ENCODE measurements around the gene PTPRT.
"Not testable (repeated sequence)": the region's sequence is repeated elsewhere in the genome, so short reads cannot be mapped to it uniquely, and the experiment has no call there.

PTPRT gene

DNA sequence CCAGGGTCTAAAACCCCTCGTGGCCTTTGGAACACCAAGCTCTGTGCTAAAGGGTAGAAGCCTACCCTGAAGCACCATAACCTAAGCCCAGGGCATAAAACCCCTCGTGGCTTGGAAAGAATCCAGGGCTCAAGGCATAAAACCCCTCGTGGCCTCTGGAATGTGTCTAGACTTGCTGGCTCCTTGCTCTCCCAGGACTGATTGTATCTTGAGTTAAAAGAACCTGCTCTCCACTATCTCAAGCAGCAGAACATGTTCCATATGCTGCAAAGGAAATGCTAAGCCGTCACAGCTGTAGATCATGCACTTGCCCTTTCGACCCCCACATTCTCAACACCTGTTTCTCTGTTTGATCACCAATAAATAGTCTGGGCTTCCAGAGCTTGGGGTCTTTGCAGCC, 288.9 kb downstream of the PTPRT start:
- not testable (repeated sequence) for DNase-seq

DNA sequence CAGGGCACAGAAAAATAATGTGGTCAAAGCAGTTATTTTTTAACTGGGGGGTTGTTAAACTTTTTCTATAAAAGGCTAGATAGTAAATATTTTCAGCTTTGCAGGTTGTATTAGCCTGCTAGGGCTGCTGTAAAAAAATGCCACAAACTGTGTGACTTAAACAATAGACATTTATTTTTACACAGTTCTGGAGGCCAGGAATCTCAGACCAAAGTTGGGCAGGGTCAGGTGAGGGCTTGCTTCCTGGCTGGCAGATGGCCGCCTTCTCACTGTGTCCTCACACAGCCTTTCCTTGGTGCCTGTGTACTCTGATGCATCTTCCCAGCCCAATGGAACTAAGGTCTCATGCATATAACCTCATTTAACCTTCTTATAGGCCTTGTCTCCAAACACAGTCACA, 294.7 kb downstream of the PTPRT start:
- no peak for DNase-seq

DNA sequence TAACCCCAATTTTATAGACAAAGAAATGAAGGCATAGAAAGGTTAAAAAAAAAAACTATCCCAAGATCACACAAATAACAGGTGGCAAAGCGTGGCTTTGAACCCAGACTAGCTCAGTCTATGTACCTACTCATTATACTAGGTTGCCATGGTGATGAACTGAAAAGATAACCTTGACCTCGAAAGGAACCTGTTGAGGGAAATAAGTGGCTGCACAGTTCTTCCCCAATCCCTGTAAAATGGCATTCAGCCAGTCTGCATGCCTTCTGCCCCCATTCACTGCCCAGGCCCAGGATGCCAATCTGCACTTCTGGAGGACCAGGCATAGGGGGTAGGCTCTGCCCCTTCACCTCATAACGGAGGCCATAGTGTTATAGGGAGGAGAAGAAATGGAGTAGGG, 295.2 kb downstream of the PTPRT start:
- DNase-seq, result no peak

DNA sequence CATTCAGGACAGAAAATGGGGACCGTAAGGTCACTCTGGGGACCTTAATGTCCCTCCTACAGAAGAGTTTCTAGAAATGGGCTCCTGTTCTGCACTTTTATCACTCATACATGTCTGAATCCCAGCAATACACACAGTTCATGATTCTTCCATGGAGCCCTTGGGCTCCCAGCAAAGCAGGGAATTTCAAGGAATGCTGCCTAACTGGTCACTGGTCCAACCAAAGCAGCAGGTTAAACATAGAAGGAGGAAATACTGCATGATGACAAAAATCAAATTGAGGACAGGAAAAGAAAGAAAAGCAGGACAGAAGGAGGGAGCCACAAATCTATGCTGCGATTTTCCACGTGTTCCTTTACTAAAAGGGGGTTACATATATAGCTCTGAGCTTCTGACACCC, 300.2 kb downstream of the PTPRT start:
- DNase-seq, result no peak

DNA sequence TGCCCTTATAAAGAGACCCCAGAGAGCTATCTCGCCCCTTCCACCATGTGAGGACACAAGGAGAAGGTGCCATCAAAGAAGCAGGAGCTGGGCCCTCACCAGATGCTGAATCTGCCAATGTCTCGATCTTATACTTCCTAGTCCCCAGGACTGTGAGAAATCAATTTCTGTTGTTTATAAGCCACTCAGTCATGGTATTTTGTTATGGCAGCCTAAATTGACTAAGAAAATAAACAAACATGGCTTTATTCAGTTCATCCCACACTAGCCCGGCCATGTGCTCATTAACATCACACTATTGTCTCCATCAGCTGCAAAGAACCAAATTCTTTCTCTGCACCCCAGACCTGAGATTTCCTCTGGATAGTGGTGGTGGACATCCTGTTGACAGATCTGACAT, 302.4 kb downstream of the PTPRT start:
- no peak for DNase-seq

DNA sequence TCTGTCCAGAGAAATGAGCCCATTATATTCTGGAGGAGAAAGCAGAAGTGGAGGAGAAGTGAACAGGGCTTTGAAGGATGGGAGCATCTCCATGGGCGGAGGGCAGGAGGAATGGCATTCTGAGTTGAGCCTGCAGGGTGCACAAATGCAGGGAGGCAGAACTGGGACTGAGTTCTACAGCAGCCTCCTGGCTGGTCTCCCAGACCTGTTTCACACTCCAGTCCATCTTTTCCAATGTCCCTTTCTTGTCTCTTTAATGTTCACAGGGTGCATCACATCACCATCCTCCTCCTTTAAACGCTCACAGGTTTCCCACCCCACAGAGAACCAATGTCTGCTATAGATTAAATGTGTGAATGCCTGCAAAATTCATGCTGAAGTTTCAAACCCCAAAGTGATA, 302.9 kb downstream of the PTPRT start:
- DNase-seq, result no peak

DNA sequence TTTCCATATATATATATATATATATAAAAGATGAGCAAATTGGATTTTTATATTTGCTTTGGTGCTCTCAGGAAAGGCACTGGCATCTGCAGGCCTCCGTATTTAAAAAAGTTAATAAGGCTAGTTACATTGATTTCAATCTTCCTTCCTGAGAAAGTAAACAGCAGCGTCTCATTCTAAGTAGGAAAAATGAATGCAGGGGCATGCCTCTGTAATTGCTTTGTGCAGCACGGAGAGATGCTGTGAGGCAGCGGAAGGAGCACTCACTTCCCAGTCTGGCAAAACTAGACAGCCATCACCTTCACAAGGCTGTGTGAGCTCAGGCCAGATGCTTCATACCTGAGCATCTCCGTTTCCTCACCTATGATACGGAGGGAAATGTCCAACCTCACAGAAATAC, 303.7 kb downstream of the PTPRT start:
- DNase-seq, result no peak

DNA sequence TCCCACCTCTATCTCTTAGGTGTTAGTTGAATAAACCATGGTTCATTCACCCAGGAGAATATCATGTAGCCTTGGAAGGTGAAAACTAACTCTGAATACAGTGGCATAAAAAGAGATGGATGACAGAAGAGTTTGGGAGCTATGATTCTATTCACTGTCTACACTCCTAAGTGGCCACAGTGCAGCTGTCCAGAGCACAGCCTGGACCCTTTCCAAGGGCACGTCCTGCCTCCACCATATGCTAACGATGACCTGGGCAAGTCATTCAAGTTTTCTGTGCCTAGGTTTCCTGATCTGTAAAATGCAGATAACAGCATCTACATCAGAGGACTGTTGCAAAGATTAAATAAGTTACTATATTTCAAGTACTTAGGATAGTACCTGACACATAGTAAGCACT, 314.1 kb downstream of the PTPRT start:
- DNase-seq, result no peak

DNA sequence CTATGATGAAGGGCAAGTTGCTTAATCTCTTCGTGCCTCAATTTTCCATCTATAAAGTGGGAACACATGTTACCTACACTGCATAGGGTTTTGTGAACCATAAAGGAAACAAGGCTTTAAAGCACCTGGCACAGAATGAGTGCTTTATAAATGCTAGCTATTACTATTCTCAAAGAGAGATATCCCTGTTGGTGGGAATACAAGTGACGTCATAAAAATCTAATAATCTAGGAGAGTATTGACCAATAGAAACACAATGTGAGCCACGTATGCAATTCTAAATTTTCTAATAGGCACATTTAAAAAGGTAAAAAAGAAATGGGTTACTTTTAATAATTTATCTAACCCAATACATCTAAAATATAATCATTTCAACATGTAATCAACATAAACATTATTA, 316.4 kb downstream of the PTPRT start:
- DNase-seq, result no peak

DNA sequence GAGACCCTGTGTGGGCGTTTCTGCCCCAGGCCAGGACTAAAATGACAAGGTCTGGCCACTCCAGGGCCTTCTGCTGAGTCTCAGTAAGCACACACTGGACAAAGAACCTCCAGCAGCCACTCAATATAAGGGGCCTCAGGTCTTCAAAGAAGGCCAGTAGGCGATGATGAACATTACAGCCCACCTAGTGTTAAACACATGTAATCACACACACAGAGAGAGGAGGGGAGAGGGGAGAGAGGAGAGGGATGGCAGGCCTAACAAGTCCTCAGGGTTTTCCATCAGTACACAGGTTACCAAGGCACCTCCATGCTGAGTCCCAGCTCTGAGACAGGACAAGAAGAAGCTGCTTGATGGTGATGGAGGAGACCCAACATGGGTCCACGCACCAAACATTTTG, 325.6 kb downstream of the PTPRT start:
- DNase-seq, result no peak

DNA sequence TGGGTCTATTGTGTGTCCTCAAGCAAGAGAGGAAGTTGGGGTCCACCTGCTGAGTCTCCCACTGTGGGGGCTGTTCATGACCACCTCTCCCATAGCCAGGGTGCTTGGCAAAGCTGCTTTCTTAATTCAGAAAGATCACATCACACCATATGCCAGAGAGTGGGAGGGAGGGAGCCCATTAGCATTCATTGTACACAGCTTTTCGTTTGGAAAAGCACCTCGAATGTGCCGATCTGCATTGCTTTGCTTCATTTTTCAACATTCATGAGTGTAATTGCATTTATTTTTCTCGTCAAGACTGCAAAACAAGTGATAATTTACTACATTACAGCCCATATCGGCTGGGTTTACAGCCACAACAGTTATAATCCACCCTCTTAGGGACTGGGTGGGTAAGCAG, 327.3 kb downstream of the PTPRT start:
- no peak for DNase-seq

DNA sequence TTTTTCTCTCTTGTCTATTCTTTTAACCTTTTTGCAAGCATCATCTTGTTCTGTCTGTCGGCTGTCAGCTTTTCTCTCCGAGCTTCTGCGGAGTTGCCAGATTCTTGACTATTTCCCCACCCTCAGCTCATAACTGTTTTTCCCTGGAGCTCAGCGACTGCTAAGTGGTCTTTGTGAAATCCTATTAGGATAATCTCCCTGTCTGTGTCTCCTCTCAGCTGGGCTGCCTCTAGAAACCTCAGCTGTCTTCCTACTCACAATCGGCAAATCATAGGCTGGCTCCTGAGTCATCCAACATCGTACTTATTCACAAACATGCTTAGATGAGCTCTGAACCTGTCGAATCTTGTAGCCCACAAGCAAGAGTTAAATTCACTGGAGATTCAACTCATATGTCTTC, 332.3 kb downstream of the PTPRT start:
- DNase-seq, result no peak

DNA sequence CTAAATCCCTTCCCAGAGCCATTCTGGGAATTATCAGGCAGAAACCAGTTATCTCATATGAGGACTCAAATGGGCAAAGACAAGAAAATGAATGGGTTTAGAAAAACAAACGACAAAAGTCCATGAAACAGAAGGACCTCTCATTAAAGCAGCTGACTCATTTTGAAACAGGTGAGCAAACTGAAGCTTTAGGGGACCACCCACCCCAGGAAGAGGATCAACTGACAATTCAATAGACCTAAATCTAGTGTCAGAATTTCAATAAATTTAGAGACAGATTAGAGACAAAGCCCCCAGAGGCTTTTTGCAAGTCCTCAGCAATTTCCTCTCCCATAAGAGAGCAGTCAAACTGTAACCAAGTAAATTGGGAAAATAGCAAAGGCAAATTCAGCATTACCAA, 333.8 kb downstream of the PTPRT start:
- DNase-seq, result no peak

DNA sequence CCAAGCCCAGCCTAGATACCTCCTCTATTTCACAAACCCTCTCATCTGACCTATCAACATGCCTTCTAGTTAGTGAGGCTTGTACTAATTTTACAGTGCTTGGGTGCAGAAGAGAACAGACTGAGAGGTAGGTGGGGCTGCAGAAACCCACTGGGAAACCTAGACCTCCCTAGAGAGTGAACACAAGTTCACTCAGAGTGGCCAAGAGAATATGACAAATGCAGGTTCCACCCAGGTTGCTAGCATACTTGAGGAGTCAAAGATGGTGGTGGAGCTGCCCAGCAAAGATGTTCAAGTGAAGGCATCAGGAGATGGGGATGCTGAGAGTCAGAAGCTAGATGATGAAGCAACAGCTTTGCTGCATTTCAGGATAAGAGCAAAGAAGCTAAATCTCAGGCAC, 337.0 kb downstream of the PTPRT start:
- no peak for DNase-seq

DNA sequence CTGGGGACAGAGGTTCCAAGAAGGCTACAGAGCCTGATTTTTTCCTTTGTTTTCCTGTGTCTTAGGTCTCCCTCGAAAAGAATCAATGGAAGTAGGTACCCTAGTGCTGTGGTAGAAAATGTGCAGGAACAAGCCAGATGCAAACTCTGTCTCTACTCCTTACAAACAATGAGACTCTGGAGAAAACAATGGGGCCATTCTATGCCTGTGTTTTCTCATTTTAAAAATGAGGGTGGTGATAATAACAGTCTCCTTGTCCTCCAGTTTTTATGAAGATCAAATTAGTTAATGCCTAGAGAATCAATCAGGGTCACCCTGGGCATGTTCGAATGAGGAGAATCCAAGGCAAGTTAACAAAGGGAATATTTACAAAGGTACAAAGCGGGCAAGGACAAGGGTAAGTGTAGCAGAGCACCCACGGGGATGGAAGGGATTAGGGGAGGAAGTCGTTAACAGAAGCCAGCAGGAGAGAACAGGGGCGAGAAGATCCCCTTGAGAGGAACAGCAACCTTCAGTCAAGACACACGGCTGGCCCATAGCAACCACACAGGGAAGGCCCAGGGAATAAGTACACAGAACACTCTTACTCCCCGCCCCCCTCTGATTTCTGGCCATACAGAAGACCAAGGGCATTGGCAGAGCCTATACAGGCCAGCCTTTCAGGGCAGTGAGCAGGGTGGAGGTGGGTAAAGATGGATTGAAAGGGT, 342.8 kb downstream of the PTPRT start:
- no peak for DNase-seq

DNA sequence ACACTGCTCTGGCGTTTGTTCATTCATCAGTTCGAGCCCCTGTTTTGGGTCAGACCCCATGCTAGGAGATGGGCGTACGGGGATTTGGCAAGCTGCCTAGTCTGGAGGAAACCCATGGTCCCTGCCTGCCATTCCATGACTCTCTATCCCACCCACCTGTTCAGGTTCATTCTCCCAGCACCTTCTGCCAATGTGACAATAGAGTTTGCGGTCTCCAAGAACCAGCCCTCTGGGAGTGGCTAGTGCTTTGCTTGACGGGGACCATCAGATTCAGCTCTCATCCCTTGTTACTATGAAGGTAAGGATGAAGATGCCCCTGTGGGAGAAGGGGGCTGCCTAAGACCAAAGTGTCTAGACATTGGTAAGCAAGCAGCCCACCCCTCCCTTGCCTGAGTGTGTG, 345.0 kb downstream of the PTPRT start:
- no peak for DNase-seq

DNA sequence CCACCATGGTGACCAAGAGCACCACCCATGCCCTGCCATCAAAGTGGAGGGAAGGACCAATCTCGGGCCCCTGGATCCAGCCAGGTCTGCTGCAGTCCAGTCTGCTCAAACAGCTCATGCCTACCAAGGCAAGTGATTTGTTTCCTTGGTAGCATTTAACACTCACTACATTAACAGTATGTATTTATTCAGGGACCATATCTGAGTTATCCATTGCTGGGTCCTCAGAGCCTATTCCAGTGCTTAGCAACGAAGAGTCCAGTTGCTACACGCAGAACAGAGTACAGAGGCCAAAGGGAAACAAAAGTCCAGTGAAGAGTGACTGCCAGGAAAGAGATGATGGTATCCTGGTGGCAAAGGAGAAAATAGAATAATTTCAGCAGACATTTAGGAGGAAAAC, 352.2 kb downstream of the PTPRT start:
- DNase-seq, result no peak

DNA sequence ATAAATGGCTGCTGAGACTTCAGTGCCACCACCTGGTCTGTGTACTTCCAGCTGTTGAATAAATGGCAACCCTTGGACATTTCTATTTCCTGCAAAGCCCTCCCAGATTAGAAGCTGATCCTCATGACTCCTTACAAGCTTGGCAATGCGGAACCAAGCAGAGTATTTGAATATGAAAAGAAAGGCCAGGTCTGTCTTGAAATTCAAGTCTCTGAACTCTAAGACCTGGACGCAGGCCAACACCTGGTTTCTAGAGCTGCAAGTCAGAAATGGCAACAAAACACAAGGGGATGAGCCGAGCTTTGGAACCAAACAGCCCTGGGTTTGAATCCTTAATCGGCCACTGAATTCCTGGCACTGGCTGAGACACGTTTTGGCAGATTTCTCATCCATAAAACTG, 353.4 kb downstream of the PTPRT start:
- no peak for DNase-seq

DNA sequence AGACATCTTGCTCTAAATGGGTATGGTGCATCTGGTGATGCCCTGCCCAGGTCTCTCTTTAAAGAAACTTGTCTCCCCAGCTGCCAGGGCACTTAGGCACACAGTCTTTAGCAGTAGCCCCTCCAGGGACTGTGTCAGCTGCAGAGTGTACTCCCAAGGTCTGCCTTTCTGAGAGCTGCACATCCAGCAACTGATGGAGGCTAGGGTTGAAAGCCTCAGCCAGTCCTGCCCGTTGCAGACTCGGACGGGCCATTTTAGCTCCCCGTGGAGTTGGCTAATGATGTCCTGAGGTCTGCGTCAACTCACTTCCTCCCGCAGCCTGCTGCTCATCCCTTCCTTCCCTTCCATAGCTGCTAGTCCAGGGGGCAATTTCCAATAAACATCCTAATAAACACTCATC, 381.8 kb downstream of the PTPRT start:
- no peak for DNase-seq

DNA sequence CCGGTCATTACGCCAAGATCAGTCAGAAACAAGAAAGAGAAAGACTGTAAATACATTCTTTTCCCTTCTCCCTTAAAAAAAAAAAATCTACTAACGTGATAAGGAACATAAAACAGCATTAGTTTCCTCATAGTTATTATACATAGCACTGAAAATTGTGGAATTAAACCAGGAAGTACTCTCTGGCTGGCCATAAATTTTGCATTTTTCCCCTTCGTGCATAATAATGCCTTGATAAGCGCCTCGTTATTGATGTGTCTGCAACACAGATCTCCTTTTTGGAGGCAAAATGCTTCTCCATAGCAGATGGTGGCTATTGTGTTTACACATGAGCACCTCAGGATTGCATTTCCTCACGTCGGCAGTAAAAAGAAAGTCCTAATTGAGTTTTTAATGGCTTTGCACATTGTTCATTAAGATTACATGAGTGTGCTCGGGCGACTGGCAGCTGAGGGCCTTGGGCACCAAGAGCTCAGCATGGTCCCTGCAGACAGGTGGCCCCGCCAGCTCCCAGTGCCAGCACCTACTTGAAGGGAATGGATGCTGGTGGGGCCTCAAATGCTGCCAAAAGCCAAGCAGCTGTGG, 394.5 kb downstream of the PTPRT start:
- DNase-seq, result no peak

DNA sequence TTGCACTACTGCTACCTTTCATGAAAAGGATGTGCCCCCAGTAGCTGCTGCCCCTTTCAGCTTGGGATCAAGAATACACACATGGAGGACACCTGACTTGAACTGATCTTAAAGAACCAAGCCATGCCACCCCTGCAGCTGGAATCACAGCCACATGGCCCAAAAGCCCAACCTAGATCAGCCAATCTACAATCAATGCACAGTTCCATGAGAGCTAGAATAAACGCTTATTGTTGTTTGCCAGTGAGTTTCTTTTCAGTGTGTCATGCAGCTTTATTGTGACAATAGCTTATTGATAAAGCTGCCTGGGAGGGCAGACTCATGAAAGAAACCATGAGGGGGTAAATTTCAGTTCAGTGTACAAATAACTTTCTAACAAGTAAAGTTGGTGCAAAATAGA, 397.7 kb downstream of the PTPRT start:
- no peak for DNase-seq

DNA sequence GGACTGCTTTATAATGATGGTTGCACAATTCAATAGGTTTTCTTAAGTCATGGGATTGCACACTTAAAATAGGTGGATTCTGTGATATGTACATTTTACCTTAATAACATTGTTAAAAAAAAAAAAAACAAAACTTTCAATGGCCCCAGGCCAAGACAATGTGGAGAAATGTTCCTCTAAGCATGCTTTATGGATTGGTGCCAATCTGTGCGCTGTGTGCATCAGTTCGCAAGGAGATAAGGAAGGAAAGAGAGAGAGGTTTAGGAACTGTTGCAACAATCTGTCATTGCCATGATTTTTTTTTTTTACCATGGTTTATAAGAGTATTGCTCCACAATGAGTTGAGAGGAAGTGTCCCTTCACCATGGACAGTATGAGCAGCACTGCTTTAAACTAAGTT, 399.6 kb downstream of the PTPRT start:
- no peak for DNase-seq

DNA sequence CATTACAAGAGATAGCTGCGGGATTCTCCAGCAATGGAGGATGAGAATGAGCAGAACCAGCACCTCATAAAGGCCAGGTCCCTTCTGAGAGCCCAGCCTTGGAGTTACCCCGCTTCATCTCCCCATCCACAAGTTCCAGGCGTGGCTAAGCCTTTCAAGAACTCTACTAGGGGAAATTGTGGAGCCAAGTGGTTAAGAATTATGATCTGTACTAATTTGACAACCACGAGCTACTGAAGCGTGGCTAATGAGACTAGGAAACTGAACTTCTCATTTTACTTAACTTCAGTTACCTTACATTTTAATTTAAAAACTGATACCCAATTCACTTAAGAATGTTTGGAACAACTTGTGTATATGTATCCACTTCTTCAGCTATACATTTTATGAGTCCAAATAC, 401.0 kb downstream of the PTPRT start:
- DNase-seq, result no peak

DNA sequence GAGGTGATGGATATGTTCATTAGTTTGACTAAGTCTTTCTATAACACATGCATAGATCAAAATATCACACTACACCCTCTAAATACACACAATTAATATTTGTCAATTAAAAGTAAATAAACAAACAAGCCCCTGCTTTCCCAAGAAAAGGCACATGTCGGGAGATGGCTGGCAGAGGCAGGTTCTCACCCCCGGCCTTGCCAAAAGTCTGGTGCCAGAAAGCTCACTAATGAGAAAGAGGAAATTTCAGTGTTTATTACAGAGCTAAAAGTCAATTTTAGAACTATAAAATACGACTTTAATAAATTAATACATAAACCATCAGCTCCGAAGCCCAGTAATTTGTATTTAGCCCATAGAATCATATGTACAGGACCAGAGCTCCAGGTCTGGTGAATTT, 404.7 kb downstream of the PTPRT start:
- no peak for DNase-seq

DNA sequence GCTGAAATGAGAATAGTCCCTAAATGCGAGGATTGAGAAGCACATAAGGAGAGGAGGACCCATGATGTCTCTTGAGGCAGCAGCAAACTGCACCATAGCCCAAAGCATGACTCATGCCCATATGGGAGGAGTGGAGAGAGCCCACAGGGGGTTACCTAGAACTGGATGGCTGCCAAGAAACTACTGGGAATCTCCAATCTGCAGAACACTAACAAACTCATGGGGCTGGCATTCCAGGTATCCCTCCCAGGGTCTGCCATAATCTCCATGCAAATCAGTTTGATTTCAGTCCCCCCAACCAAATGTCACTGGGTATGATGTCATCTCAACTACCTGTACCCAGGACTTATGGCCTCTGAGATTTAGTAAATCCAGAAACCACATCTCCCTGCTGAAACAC, 410.5 kb downstream of the PTPRT start:
- no peak for DNase-seq

Data from T-helper 2 cell (primary cell).